AG04450 (cell line): ENCODE measurements around the gene CDH26. TPM values are rescaled to one million over a fixed set of nuclear protein-coding genes. Genes with fewer than 3 reads are reported as not detected.

Source experiments
- CTCF ChIA-PET: fragments of 300-600, 350-600 bp; formaldehyde crosslinking; extraction: SDS; loops from one replicate; lab custom pipeline; 2022; ENCODE audit warnings: antibody characterized with exemption, inconsistent platforms; lab: Charles Lee
- POLR2A ChIA-PET: fragments of 350-600 bp; formaldehyde crosslinking; extraction: SDS; loops from one replicate; lab custom pipeline; 2021; ENCODE audit warnings: antibody characterized with exemption, inconsistent platforms; lab: Yijun Ruan, JAX
- DNase-seq: peaks from one replicate; pipeline ENCODE4 v3.0.0-alpha.2; 2011; ENCODE audit warnings: low read depth, low spot score
- H3K27ac ChIP-seq: one replicate; pipeline ENCODE4 v1.5.1; 2012; ENCODE audit warnings: low read depth, low read length, control low read depth
- H3K27me3 ChIP-seq: one replicate; pipeline ENCODE4 v1.6.0; 2012; ENCODE audit warnings: low read length; ENCODE audit not compliant: control insufficient read depth, insufficient read depth
- H3K4me3 ChIP-seq: 2 replicates; pipeline ENCODE4 v1.5.1; 2011; ENCODE audit warnings: mild to moderate bottlenecking, low read depth, low read length, control low read depth
- H3K9me3 ChIP-seq: 2 replicates; pipeline ENCODE4 v1.5.1; 2012; ENCODE audit warnings: low read length; ENCODE audit not compliant: control insufficient read depth, insufficient read depth
- polyA plus RNA-seq: library from polyadenylated mRNA; depleted of rRNA; stranded (reverse); fragments of >200 nt; gene quantifications from 2 replicates; pipeline ENCODE4 v1.2.3, GENCODE V29; 2011
- TF ChIP-seq, protein P1 (sequence below): IDR thresholded peaks from 2 replicates; pipeline ENCODE4 v1.5.1; 2011; ENCODE audit warnings: low read depth, low read length, control low read depth, inconsistent platforms

Gene CDH26
- polyA plus RNA-seq, 1 experiment: 0.10 TPM

DNA sequence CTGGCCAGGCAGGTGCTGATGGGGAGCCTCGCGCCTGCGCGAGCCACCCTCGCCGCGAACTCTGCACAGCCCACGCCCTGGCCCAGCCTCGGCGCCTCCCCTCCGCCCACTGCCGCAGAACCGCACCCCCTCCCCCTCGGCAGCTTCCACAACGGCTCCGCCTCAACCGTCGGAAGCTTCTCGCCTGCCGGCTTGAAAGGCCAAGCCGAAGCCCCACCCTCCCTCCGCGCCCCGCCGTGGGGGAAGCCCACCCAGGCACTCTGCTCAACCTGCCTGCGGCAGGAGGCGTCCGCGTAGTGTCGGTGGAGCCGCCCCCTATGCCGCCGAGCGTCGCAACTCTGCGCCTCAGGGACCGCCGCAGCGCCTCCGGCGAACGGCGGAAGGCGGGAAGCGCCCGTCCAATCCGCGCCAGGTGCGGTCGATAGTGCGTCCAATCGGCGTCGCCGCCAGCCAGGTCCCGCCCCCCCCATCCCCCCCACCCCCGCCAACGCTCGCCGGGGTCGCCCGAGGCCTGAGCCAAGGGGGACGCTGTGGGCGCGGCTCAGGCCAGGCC, 24.9 kb upstream of the CDH26 start, which contains the start of gene SYCP2:
Gene SYCP2 (minus strand): TSS at position 342 of the 553 bp plus-strand sequence. CDS start 11,224 bp downstream, outside the sequence.
- CTCF ChIA-PET: interaction anchor here (1.1 to 2.5 kb wide), 13 partner anchors 9 to 316 kb away, joined by 3 to 18 read pairs (median 5); no protein-coding TSS in a partner anchor

DNA sequence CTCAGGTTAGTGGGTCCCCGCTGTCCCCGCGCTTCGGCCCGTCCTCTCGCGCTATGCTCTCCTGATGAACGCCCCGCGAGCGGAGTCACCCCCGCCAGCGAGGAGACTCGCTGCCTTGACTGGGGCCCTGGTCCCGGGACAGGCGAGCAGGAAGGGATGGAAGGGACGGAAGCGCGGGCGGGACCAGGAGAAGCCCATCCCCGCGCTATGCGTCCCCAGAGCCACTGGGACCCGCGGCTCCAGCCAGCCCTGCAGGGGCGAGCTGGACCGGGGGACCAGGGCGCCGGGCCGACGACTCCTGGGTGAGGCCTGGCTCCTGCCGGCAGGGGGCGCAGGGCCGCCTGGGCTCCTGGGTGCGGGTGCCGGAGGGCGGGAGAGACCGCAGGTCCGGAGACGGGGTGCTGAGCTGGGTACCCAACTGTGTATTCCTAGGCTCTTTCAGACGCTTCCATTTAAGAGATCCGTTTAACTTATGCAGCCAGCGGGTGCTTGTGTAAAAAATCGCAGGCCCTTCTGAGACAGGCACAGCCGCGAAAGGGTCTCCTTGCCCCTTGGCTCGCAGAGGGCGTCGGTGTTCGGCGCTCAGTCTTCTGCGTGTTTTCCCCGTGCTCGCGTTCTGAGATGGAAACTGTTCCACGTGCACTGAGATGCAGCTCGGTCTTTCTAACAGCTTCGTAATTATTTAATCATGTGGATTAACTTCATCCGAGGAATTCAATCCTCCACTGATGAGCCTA, 24.2 kb upstream of the CDH26 start:
- no peak for DNase-seq
- Histone ChIP-seq H3K4me3 (peak overlapping the region; percentile 60), H3K27ac (no peak overlapping the region), H3K9me3 (peaks cover 7% of the 10 kb centered on the region; the same call in 1 of the 2 replicates), H3K27me3 (peaks cover 3% of the 10 kb centered on the region)
- ChIA-PET POLR2A (no interaction called here), CTCF (interaction anchor here (0.6 to 2.5 kb wide), 39 partner anchors 8 to 1295 kb away, joined by 3 to 18 read pairs (median 4); no protein-coding TSS in a partner anchor)
- TF ChIP-seq, protein P1, sequence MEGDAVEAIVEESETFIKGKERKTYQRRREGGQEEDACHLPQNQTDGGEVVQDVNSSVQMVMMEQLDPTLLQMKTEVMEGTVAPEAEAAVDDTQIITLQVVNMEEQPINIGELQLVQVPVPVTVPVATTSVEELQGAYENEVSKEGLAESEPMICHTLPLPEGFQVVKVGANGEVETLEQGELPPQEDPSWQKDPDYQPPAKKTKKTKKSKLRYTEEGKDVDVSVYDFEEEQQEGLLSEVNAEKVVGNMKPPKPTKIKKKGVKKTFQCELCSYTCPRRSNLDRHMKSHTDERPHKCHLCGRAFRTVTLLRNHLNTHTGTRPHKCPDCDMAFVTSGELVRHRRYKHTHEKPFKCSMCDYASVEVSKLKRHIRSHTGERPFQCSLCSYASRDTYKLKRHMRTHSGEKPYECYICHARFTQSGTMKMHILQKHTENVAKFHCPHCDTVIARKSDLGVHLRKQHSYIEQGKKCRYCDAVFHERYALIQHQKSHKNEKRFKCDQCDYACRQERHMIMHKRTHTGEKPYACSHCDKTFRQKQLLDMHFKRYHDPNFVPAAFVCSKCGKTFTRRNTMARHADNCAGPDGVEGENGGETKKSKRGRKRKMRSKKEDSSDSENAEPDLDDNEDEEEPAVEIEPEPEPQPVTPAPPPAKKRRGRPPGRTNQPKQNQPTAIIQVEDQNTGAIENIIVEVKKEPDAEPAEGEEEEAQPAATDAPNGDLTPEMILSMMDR: peak; percentile 86

More for the DNA sequence above, 24.9 kb upstream of the CDH26 start, which contains the start of gene SYCP2:
- H3K4me3 ChIP-seq: peak within 1 kb of the TSS; percentile 60
- H3K27ac ChIP-seq: no peak within 1 kb of the TSS
- TF ChIP-seq, protein P1: no peak
- POLR2A ChIA-PET: no interaction called here
- H3K9me3 ChIP-seq: peaks cover 6% of the 10 kb centered on the region; the same call in 1 of the 2 replicates
- DNase-seq: no peak
- H3K27me3 ChIP-seq: peaks cover 5% of the 10 kb centered on the region

DNA sequence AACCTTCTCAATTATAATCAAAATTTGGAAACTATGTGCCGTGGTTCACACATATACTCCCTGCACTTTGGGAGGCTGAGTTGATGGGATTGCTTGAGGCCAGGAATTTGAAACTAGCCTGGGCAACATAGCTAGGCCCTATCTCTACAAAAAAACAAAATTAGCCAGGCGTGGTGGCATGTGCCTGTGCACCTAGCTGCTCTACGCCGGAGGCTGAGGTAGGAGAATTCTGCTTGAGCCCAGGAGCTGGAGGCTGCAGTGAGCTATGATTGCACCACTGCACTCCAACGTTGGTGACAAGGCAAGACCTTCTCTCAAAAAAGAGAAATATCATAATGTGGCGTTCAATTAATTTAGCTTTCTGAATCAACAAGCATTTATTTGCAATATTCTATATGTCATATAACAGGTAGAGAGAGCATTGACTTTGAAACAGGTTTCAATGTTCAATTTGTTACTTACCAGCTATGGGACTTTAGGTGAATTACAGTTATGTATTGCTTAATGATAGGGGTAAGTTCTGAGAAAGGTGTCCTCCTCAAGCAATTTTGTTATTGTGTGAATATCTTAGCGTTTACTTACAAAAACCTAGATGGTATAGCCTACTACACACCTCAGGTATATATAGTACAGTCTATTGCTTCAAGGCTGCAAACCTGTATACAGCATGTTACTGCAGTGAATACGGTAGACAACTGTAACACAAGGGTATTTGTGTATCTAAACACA, 22.6 kb upstream of the CDH26 start:
- TF ChIP-seq, protein P1: no peak
- Histone ChIP-seq H3K9me3 (peaks cover 13% of the 10 kb centered on the region; the same call in 1 of the 2 replicates), H3K27ac (no peak overlapping the region), H3K4me3 (no peak overlapping the region), H3K27me3 (no peaks in the 10 kb centered on the region)
- CTCF ChIA-PET: interaction anchor here (1.3 to 2.5 kb wide), 6 partner anchors 11 to 63 kb away, joined by 4 to 18 read pairs (median 10); no protein-coding TSS in a partner anchor
- DNase-seq: no peak
- POLR2A ChIA-PET: no interaction called here

DNA sequence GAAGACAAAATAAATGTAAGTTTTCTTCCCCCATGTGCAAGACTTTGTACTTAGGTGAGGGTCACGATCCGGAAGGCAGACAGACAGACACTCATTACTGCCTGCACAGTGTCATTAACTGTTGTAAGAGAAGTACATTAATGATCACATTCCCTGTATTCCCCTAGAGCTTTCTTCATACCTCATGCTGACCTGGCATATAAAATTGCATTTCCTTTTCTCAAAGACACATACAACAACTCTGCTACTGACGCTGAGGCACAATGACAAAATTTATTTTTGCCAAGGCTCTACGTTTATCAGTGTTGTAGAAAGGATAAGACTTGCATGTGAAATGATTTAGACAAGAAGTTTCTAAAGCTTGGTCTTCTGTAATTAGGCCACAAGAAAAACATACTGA, 21.8 kb upstream of the CDH26 start:
- H3K27ac ChIP-seq: no peak overlapping the region
- DNase-seq: no peak
- H3K4me3 ChIP-seq: no peak overlapping the region
- no peaks in the 10 kb centered on the region for H3K27me3 ChIP-seq
- ChIA-PET POLR2A (no interaction called here), CTCF (interaction anchor here (1.0 to 1.4 kb wide), 3 partner anchors 16 to 275 kb away, joined by 3 to 4 read pairs (median 3); no protein-coding TSS in a partner anchor)
- peaks cover 13% of the 10 kb centered on the region; the same call in 1 of the 2 replicates for H3K9me3 ChIP-seq
- TF ChIP-seq, protein P1: no peak
